Fibroblast of pulmonary artery (primary cell): Measurements from ENCODE around the gene LCP2.

Source experiments
- DNase-seq: peaks from one replicate; pipeline ENCODE4 v3.0.0-alpha.2; 2010; ENCODE audit warnings: low read depth
- H3K4me3 ChIP-seq: replicated peaks from 2 replicates; pipeline ENCODE4 v1.5.1; 2011; ENCODE audit warnings: low read depth, mild to moderate bottlenecking, control low read depth, low read length, moderate library complexity
- CTCF ChIP-seq: IDR thresholded peaks from 2 replicates; pipeline ENCODE4 v1.5.1; 2011; ENCODE audit warnings: mild to moderate bottlenecking, control low read depth, low read length, inconsistent platforms; ENCODE audit errors: missing control alignments

LCP2 gene

GRCh38 chr5:170333161-170333910 is 35.8 kb upstream of the LCP2 start:
- no peak for TF ChIP-seq CTCF
- H3K4me3 ChIP-seq: no peak overlapping the region
- no peak for DNase-seq

- no peak for DNase-seq
- no peak for TF ChIP-seq CTCF
- no peak overlapping the region for H3K4me3 ChIP-seq
Observed at GRCh38 chr5:170332058-170332457, 34.5 kb upstream of the LCP2 start.

GRCh38 chr5:170330568-170331054 is 33.0 kb upstream of the LCP2 start:
- no peak overlapping the region for H3K4me3 ChIP-seq
- no peak for TF ChIP-seq CTCF
- DNase-seq: no peak

GRCh38 chr5:170329524-170329923 is 31.9 kb upstream of the LCP2 start:
- TF ChIP-seq CTCF: no peak
- no peak for DNase-seq
- no peak overlapping the region for H3K4me3 ChIP-seq

- DNase-seq: no peak
- TF ChIP-seq CTCF: no peak
- H3K4me3 ChIP-seq: no peak overlapping the region
Observed at GRCh38 chr5:170327829-170328228, 30.3 kb upstream of the LCP2 start.

- H3K4me3 ChIP-seq: no peak overlapping the region
- TF ChIP-seq CTCF: no peak
- DNase-seq: no peak
Observed at GRCh38 chr5:170327168-170327567, 29.6 kb upstream of the LCP2 start.

- TF ChIP-seq CTCF: no peak
- no peak overlapping the region for H3K4me3 ChIP-seq
- no peak for DNase-seq
Observed at GRCh38 chr5:170319301-170319700, 21.7 kb upstream of the LCP2 start.
